D721Med (cell line): ENCODE data around the gene KLHDC8B.

Experiments used
- DNase-seq: peaks from one replicate; pipeline ENCODE4 v3.0.0; 2011; ENCODE audit warnings: low spot score; ENCODE audit not compliant: insufficient read length
- FAIRE-seq: peaks from 2 replicates; lab custom pipeline; 2011; peaks lifted over from hg19 to GRCh38; lab: Jason Lieb, UNC
- CTCF ChIP-seq: IDR thresholded peaks from 2 replicates; pipeline ENCODE4 v1.5.1; 2012; ENCODE audit warnings: mild to moderate bottlenecking, control low read depth; ENCODE audit not compliant: insufficient read depth; ENCODE audit errors: missing control alignments

Gene KLHDC8B

GRCh38 chr3:49182682-49183081, 11.3 kb downstream of the KLHDC8B start:
- FAIRE-seq, result no peak
- no peak for TF ChIP-seq CTCF
- DNase-seq, result no peak

DNA sequence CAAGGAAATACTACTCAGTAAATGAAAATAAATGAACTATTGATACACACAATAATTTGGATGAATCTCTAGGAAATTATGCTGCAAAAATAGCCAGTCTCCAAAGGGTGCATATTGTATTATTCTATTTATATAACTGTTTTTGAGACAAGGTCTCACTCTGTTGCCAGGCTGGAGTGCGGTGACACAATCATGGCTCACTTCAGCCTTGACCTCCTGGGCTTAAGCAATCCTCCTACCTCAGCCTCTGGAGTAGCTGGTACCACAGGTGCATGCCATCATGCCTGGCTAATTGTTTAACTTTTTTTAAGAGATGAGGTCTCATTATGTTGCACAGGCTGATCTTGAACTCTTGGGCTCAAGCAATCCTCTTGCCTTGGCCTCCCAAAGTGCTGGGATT, 12.5 kb downstream of the KLHDC8B start:
- TF ChIP-seq CTCF, result no peak
- DNase-seq (no peak), FAIRE-seq (no peak)

- no peak for DNase-seq
- no peak for FAIRE-seq
- TF ChIP-seq CTCF, result no peak
Measured at GRCh38 chr3:49191741-49192140, 20.3 kb downstream of the KLHDC8B start.

- no peak for TF ChIP-seq CTCF
- FAIRE-seq, result no peak
Measured at GRCh38 chr3:49198161-49198560, 26.8 kb downstream of the KLHDC8B start.

DNA sequence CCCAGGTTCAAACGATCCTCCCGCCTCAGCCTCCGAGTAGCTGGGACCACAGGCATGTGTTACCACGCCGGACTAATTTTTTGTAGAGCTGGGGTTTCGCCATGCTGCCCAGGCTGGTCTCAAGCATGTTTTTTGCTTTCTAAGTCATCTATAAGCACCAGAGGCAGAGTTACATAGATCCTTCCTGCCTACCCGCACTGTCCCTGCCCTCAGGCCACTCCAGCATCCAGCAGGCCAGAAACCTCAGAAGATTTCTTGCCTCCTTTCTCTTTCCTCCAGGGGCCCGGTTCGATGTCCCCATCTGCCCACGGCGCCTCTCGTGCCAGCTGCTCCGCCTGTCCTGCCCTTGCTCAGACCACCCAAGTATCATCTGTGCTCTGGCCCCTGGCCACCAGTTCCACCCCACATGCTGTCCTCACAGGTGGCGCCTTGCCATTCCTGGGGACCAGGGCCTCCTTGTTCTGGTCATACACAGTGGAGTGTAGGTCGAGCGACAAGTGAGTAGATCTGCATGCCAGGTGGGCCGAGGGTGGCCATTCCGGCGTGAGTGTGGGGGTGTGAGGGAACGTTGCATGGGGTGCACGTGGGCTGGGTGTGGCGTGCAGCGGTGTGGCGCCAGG, 27.3 kb downstream of the KLHDC8B start:
- DNase-seq (no peak), FAIRE-seq (no peak)
- TF ChIP-seq CTCF, result no peak

More at GRCh38 chr3:49198161-49198560, 26.8 kb downstream of the KLHDC8B start:
- DNase-seq, result no peak

DNA sequence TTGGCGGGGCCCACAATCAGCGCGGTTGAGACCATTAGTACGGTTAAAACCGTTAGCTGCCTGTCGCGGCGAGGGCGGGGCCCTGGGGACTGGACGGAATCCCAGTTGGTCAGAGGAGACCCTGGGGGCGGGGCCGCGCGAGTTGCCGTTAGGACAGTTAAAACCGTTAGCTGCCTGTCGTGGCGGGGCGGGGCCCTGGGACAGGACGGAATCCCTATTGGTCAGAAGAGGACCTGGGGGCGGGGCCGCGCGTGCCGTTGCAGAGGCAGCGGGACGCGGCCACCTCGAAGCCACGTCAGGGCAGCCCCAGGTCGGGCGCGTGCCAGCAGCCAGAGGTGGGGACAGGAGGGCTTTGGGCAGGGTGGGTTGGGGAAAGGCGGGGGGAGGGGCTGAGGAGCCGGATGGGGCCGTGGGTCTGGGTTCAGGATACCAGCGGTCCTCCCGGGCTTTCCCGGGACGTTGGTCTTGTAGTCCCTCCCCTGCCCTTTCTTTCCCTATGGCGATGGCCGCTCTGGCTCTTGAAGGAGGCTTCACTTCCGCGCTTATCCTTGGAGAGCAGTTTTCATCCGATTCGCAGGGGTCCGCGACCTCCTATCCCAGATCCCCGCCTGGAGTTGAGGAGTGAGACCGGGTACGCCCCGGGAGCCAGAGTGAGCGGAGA, 28.0 kb downstream of the KLHDC8B start:
- FAIRE-seq (no peak), DNase-seq (no peak)

More for the DNA sequence above, 28.0 kb downstream of the KLHDC8B start:
- no peak for TF ChIP-seq CTCF
